ENCODE results near the gene QRICH1.

The QRICH1 gene

GRCh38 chr3:49029563-49029884 is 64.3 kb downstream of the QRICH1 start:
- no peak for DNase-seq

DNA sequence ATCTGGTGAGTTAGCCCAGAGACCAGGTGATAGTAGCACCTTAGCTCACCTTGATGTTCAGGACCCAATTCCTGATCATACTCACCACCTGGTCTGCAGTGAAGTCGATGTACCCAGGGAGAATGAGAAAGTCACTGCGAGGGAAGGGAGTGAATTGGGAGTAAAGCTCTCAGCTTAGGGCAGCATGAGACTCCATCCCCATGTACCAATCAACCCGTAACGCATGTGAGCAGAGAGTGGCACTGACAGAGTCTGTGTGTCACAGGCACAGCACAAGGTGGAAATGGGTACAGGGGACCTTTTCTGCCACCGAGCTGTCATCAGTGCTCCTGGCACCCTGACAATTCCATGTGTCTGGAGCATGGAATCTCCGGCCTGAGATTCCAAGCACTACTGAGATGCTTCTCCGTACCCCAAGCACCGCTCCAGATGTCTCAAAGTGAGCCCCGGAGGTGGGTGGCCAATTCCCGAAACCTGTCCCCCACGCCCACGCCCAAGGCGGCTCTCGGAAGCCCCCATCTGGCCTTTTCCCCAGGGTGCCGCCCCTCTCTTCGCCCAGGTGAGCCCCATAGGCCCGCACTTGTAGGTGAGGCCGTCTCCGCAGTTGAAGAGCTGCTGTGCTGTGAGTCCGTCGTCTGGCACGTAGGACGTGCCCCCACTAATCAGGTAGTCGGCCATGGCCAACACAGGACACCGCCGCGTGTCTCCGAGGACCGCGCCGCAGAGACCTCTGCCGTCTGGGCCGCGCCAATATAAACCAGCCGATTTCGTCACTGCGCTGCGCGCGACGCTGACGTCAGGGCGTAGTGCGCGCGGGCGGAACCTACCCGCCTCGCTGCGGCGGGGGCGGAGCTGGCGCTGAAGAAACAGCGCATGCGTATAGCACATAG is 65.0 kb downstream of the QRICH1 start, which contains the start of gene IMPDH2:
Gene IMPDH2, minus strand, starts transcription at position 726 of the 890 bp plus-strand sequence. Its CDS starts 48 bp downstream, at position 678.
- DNase-seq, result peak; percentile 96

DNA sequence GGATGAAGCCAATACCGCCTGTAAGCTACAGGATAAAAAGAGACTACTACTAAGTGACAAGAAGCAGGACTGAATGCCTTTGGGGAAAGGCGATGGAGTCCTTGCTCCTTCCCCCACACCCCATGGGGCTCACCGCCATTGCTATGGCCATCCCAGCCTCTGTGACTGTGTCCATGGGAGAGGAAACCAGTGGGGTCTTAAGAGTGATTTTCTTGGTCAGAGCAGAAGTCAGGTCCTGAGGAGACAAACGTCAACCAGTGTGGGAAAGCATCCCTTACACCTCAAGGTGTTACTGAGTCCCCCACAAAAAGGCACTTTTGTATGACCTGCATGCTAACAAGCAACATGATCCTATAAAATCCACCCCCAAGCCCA is 65.6 kb downstream of the QRICH1 start:
- no peak for DNase-seq

DNA sequence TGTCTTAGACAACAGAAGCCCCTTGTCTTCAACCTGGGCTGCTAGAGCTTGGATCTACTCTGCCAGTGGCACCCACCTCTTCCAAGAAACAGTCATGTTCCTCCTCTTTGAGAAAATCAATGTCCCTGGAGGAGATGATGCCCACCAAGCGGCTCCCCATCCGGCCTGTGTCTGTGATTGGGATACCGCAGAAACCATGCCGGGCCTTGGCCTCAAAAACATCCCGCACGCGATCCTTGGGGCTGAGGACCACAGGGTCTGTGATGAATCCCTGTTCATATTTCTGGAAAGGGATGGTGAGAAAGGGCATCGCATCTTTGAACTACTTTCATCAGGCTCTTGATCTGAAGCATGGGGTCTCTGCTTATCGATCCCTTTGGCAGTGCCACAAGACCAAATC is 66.2 kb downstream of the QRICH1 start:
- DNase-seq, result no peak

DNA sequence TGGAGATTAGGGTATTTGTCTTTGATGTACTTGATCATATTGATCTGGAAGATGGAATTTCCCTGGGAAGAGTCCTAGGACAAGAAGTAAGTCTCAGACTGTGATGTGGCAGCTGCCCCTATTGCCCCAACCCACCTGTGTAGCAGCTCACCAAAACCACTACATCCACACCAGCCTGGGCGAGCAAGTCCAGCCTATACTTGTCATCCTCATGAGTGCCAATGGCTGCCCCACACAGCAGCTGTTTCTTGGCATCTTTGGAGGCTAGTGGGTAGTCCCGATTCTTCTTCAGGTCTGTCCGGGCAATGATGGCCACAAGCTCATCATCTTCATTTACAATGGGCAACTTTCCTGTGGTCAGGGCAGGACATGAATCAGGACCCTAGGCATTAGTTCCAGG is 67.3 kb downstream of the QRICH1 start:
- DNase-seq, result no peak

DNA sequence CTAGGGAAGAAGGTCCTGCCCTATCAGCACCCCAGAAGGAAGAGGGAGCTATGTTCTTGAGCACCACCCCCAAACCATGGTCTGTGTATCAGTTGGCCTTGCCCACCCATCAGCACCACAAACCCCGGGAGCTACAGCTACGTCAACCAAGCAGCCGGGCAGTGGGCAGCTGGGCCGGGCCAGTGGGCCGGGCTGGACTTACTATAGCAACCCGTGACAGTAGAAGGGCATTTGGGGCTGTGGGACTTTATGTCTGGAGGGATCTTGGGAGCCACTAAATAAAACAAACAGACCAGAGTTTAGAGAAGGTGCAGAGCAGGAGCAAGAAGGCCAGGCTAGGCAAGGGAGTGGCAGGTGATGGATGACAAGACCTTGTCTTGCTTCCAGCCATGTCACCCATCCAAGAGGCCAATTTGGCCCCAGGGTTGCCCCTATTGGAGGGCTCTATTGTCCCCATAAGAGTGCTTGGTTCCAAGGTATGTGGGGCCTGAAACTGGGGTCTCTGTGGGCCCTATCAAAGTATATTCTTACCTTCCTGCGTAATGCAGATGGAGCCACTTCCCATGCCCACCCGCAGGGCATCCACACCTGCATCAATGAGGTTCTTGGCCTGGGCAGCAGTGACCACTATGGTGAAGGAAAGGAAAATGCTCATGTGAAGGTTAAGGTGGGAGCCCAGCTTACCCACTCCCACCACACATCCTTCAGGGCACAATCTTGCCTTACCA is 67.9 kb downstream of the QRICH1 start:
- no peak for DNase-seq

GRCh38 chr3:49025005-49025792 is 68.7 kb downstream of the QRICH1 start:
- no peak for DNase-seq

GRCh38 chr3:49024449-49024848 is 69.4 kb downstream of the QRICH1 start:
- no peak for DNase-seq

GRCh38 chr3:49023775-49024174 is 70.1 kb downstream of the QRICH1 start:
- no peak for DNase-seq

DNA sequence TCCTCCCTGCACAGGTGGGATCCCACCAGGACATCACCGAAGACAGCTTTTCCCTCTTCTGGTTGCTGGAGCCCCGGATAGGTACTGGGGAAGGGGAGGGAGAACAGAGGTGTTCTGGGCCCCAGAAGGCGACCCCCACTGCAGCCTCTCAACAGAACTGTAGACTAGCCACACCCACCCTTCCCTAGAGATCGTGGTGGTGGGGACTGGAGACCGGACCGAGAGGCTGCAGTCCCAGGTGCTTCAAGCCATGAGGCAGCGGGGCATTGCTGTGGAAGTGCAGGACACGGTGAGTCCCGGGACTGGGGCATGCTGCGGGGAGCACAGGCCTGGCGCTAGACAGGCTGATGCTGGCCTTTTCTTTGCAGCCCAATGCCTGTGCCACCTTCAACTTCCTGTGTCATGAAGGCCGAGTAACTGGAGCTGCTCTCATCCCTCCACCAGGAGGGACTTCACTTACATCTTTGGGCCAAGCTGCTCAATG is 71.1 kb downstream of the QRICH1 start:
- no peak for DNase-seq

DNA sequence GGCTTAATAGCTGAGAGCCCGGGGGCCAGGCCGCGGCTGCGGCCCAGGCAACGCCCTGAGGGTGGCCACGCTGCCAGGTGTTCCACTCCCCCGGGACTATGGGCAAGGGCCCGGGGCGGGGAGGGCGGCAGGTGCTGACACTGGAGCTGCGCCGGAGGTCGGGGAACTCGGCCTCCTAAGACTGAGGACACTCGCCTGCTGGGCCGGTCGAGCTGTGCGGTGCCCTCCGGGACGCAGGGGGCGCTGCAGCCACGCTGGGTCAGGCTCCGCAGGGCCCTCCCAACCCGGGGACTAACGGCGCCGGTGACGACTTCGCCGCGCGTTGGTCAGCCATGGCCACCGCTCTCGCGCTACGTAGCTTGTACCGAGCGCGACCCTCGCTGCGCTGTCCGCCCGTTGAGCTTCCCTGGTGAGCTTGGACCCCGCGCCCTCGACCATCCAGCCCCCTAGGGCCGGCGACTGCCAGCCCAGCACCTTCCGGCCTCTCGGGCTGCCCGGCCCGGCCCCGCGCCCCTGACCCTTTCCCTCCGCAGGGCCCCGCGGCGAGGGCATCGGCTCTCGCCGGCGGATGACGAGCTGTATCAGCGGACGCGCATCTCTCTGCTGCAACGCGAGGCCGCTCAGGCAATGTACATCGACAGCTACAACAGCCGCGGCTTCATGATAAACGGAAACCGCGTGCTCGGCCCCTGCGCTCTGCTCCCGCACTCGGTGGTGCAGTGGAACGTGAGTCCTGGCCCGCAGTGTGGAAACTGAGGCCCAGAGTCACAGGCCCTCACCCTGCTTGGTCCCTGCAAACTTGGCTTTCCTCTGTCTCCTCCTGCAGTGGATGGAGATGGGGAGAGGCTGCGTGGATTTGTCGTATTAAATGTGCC is 71.8 kb downstream of the QRICH1 start, which contains the start of gene NDUFAF3:
Gene NDUFAF3, plus strand, starts transcription at position 309 of the 875 bp plus-strand sequence. Its CDS starts 24 bp downstream, at position 333.
- peak; percentile 93 for DNase-seq

DNA sequence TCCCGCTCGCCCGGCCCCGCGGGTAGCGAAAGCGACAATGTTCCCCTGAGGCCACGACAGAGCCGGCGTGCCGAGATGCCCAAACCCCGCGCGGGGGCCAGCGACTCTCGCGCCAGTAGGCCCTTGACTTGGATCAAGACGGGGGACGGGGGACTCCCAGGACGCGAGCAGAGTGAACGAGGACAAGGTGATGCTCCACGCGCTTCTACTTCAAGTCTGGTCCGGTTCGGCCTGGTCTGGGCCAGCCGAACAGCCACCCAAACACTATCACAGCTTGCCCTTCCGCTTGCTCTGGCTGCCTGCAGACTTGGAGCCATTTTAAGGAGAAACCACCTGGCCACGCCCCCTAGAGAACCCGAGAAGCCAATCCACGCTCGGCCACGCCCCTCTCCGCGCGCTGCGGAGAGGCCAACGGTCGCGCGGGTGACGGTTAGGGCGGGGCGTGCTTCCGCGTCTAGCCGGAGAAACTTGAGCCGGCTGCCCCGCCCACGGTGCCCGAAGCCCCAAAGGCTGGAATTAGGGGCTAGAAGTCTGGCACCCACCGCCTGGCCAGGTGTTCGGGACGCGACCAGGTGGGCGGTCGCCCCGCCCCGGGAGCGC is 72.6 kb downstream of the QRICH1 start:
- peak; percentile 99 for DNase-seq

GRCh38 chr3:49020330-49021212 is 73.3 kb downstream of the QRICH1 start:
- DNase-seq, result peak; percentile 48

GRCh38 chr3:49019941-49020329 is 73.9 kb downstream of the QRICH1 start:
- DNase-seq, result no peak

DNA sequence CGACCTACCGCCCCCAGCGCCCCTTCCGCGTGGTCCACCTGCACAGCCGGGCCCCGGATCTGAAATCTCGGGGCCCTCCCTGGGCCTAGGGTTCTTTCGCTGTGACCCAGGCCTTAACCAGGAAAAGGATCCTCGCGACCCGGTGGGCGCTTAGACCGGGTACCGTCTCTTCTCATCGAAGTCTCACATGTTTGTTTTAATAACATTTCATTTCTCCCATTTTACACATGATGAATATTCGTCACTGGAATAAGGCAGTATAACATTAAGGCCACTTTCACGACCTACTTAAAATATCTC is 75.2 kb downstream of the QRICH1 start:
- no peak for DNase-seq

DNA sequence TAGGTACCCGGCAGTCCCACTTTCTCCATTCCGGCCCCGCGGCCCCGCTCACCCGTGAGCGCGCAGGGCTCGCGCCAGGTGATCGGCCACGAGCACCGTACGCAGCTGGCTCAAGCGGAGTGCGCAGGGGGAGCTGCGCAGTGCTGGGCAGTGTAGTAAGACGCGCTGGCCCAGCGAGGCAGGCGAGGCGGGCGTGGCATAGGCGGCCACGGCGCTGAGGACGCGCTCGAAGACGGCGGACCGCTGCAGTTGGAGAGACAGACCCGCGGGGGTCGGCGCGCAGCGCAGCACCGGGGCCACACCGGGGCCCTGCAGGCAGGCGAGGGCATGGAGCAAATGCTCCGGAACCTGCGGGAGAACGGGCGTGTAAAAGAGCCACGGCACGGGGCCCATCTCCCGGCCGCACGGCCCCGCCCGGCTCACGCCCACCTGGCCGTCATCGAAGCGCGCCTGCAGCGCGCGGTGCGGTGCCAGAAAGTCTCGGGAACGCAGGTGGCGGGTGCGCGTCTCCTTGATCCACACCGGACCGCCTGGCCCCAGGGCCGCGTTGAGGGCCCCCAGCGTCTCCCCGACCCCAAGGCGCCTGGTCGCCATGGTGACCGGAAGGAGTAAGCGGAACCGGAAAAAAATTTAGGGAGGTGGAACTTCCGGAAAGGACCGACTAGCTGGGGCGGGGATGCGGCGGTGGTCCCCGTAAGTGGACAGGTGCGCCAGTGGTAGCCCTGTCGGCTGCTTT is 75.7 kb downstream of the QRICH1 start, which contains the start of gene DALRD3:
Gene DALRD3, minus strand, starts transcription at position 610 of the 736 bp plus-strand sequence. Its CDS starts 16 bp downstream, at position 594.
- peak; percentile 73 for DNase-seq

GRCh38 chr3:49017229-49017970 is 76.5 kb downstream of the QRICH1 start:
- no peak for DNase-seq

DNA sequence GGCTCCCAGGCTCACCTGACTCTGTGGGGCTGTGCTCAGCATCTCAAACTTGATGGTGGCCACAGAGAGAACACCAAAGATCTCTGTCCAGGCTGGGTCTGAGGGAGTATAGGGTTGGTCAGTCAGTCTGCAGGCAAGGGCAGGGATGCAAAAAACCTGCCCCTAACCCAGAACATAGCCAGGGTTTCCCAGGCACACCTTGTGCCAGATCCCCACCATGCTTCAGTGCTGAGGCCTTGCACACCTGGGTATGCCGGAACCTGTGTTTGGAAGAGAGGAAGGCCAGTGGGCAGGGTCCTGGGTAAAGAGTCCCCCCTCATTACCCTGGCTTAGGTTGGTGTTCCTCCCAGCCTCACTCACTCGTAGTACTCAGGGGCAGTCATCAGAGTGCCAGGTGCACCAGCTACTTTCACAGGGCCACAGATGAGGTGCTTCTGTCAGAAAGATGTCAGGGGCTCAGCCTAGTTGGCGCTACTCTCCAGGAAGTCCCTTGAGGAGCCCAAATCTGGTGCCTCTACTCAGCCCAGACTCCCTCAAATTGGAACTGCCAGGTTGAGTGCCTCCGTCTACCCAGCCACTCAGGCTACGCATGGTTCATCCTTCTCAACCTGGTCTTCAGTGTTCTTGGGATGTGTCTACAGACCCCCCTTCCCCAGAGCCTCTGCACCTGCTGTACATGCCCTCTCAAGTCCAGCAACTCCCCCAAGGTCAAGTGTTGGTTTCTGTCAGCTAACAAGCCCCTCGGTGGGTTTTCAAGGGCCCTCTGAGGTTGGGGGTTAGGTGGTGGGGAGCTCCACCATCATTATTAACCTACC is 77.2 kb downstream of the QRICH1 start:
- no peak for DNase-seq

Data from CD4-positive, alpha-beta T cell treated with Interleukin-17A for 1 hour (primary cell).